Measurements from ENCODE around the gene OOEP. TPM values are rescaled to one million over a fixed set of nuclear protein-coding genes. Genes with fewer than 3 reads are reported as not detected.

OOEP gene
- total RNA-seq, 4 donors from 2014 or later: not detected

GRCh38 chr6:73348550-73349204 is 21.0 kb downstream of the OOEP start:
- H3K27me3 ChIP-seq: peaks cover 6% of the 10 kb centered on the region
- no peaks in the 10 kb centered on the region for H3K36me3 ChIP-seq
- no peak overlapping the region for H3K4me3 ChIP-seq (replicated peaks in 1 of 3)
- H3K27ac ChIP-seq: no peak overlapping the region
- H3K4me1 ChIP-seq: no peaks in the 10 kb centered on the region
- no peaks in the 10 kb centered on the region for H3K9me3 ChIP-seq
- TF ChIP-seq CTCF (IDR thresholded peaks at IDR 0.05) (no peak), POLR2A (IDR thresholded peaks at IDR 0.05) (no peak)
- 48 to 50% methylated on average over 30 to 32 of the region's 33 CpGs for WGBS, 2 donors
- DNase-seq: no peak
- intact Hi-C loops (cut with DNase I): no loop called here

GRCh38 chr6:73343164-73343563 is 26.5 kb downstream of the OOEP start:
- TF ChIP-seq CTCF (IDR thresholded peaks at IDR 0.05) (no peak), POLR2A (IDR thresholded peaks at IDR 0.05) (no peak)

GRCh38 chr6:73342174-73342573 is 27.5 kb downstream of the OOEP start:
- DNase-seq: no peak
- 82 to 84% methylated on average over 5 of the region's 5 CpGs for WGBS, 2 donors

More at GRCh38 chr6:73343164-73343563, 26.5 kb downstream of the OOEP start:
- H3K9me3 ChIP-seq: no peaks in the 10 kb centered on the region
- H3K36me3 ChIP-seq: no peaks in the 10 kb centered on the region
- intact Hi-C loops (cut with DNase I): no loop called here
- no peak overlapping the region for H3K4me3 ChIP-seq (replicated peaks in 1 of 3)
- no peak for DNase-seq
- no peaks in the 10 kb centered on the region for H3K27me3 ChIP-seq
- H3K4me1 ChIP-seq: peaks cover 0 to 3% of the 10 kb centered on the region in 2 donors
- H3K27ac ChIP-seq: no peak overlapping the region

GRCh38 chr6:73341335-73341734 is 28.4 kb downstream of the OOEP start:
- DNase-seq: no peak
- TF ChIP-seq POLR2A (IDR thresholded peaks at IDR 0.05) (no peak), CTCF (IDR thresholded peaks at IDR 0.05) (no peak)
- Histone ChIP-seq H3K4me1 (peaks cover 0 to 3% of the 10 kb centered on the region in 2 donors), H3K36me3 (no peaks in the 10 kb centered on the region), H3K27ac (no peak overlapping the region), H3K27me3 (no peaks in the 10 kb centered on the region), H3K9me3 (no peaks in the 10 kb centered on the region), H3K4me3 (replicated peaks in 1 of 3) (no peak overlapping the region)
- intact Hi-C loops (cut with DNase I): no loop called here
- WGBS, 2 donors: 92 to 95% methylated on average over 1 of the region's 1 CpG

More at GRCh38 chr6:73342174-73342573, 27.5 kb downstream of the OOEP start:
- intact Hi-C loops (cut with DNase I): no loop called here
- TF ChIP-seq CTCF (IDR thresholded peaks at IDR 0.05): no peak
- no peak for TF ChIP-seq POLR2A (IDR thresholded peaks at IDR 0.05)
- Histone ChIP-seq H3K9me3 (no peaks in the 10 kb centered on the region), H3K4me3 (replicated peaks in 1 of 3) (no peak overlapping the region), H3K27ac (no peak overlapping the region), H3K27me3 (no peaks in the 10 kb centered on the region), H3K4me1 (peaks cover 0 to 3% of the 10 kb centered on the region in 2 donors), H3K36me3 (no peaks in the 10 kb centered on the region)

- H3K4me3 ChIP-seq (replicated peaks in 1 of 3): no peak overlapping the region
- 52 to 63% methylated on average over 2 of the region's 2 CpGs for WGBS, 2 donors
- no peaks in the 10 kb centered on the region for H3K9me3 ChIP-seq
- H3K36me3 ChIP-seq: no peaks in the 10 kb centered on the region
- H3K27me3 ChIP-seq: no peaks in the 10 kb centered on the region
- no peak overlapping the region for H3K27ac ChIP-seq
- no peak for DNase-seq
- TF ChIP-seq POLR2A (IDR thresholded peaks at IDR 0.05) (no peak), CTCF (IDR thresholded peaks at IDR 0.05) (no peak)
- peaks cover 0 to 3% of the 10 kb centered on the region in 2 donors for H3K4me1 ChIP-seq
- intact Hi-C loops (cut with DNase I): no loop called here
These were observed 29.6 kb downstream of the OOEP start for GRCh38 chr6:73340048-73340447.
